ENCODE measurements around the gene FOXL3. TPM values are rescaled to one million over a fixed set of nuclear protein-coding genes. Genes with fewer than 3 reads are reported as not detected.

FOXL3 gene
- total RNA-seq, 1 experiment from 2014 or later = not detected

GRCh38 chr7:279821-280220 lies 10.1 kb upstream of the FOXL3 start:
- no peak for DNase-seq (ENCODE audit: unreplicated experiment)
- ChIA-PET CTCF (no interaction called here), POLR2A (no interaction called here)
- no peaks in the 10 kb centered on the region for H3K36me3 Mint-ChIP-seq (ENCODE audit: insufficient read depth, unreplicated experiment)
- intact Hi-C loops (cut with micrococcal nuclease) = no loop called here
- peaks cover 16% of the 10 kb centered on the region for H3K27me3 Mint-ChIP-seq (ENCODE audit: insufficient read depth, unreplicated experiment)
- H3K9me3 Mint-ChIP-seq (ENCODE audit: unreplicated experiment) = no peaks in the 10 kb centered on the region
- no peaks in the 10 kb centered on the region for H3K4me1 Mint-ChIP-seq (ENCODE audit: insufficient read depth, unreplicated experiment)
- no peak for TF ChIP-seq CTCF (IDR thresholded peaks at IDR 0.05; ENCODE audit: unreplicated experiment)
- H3K27ac Mint-ChIP-seq (ENCODE audit: low read depth, unreplicated experiment) = no peak overlapping the region
- no TSS peak for BruUV-seq (replicated peaks)
- H3K4me3 Mint-ChIP-seq (ENCODE audit: unreplicated experiment) = no peak overlapping the region

GRCh38 chr7:280461-280860 lies 9.5 kb upstream of the FOXL3 start:
- POLR2A ChIA-PET = no interaction called here
- peaks cover 22% of the 10 kb centered on the region for H3K27me3 Mint-ChIP-seq (ENCODE audit: insufficient read depth, unreplicated experiment)
- intact Hi-C loops (cut with micrococcal nuclease) = no loop called here

GRCh38 chr7:281637-282036 lies 8.3 kb upstream of the FOXL3 start:
- Mint-ChIP-seq H3K27ac (ENCODE audit: low read depth, unreplicated experiment) (no peak overlapping the region), H3K36me3 (ENCODE audit: insufficient read depth, unreplicated experiment) (no peaks in the 10 kb centered on the region), H3K4me3 (ENCODE audit: unreplicated experiment) (no peak overlapping the region), H3K4me1 (ENCODE audit: insufficient read depth, unreplicated experiment) (no peaks in the 10 kb centered on the region), H3K27me3 (ENCODE audit: insufficient read depth, unreplicated experiment) (peaks cover 31% of the 10 kb centered on the region), H3K9me3 (ENCODE audit: unreplicated experiment) (no peaks in the 10 kb centered on the region)
- no peak for TF ChIP-seq CTCF (IDR thresholded peaks at IDR 0.05; ENCODE audit: unreplicated experiment)
- no peak for DNase-seq (ENCODE audit: unreplicated experiment)
- BruUV-seq (replicated peaks) = no TSS peak
- ChIA-PET POLR2A (no interaction called here), CTCF (interaction anchor here (1.8 kb wide), 1 partner anchor 14 kb away, joined by 6 read pairs; no protein-coding TSS in a partner anchor)
- intact Hi-C loops (cut with micrococcal nuclease) = no loop called here

More at GRCh38 chr7:280461-280860, 9.5 kb upstream of the FOXL3 start:
- CTCF ChIA-PET = interaction anchor here (1.8 kb wide), 1 partner anchor 13 kb away, joined by 6 read pairs; no protein-coding TSS in a partner anchor
- H3K4me3 Mint-ChIP-seq (ENCODE audit: unreplicated experiment) = no peak overlapping the region
- H3K36me3 Mint-ChIP-seq (ENCODE audit: insufficient read depth, unreplicated experiment) = no peaks in the 10 kb centered on the region
- DNase-seq (ENCODE audit: unreplicated experiment) = no peak
- no peaks in the 10 kb centered on the region for H3K4me1 Mint-ChIP-seq (ENCODE audit: insufficient read depth, unreplicated experiment)
- no peaks in the 10 kb centered on the region for H3K9me3 Mint-ChIP-seq (ENCODE audit: unreplicated experiment)
- no TSS peak for BruUV-seq (replicated peaks)
- H3K27ac Mint-ChIP-seq (ENCODE audit: low read depth, unreplicated experiment) = no peak overlapping the region
- TF ChIP-seq CTCF (IDR thresholded peaks at IDR 0.05; ENCODE audit: unreplicated experiment) = no peak

DNA sequence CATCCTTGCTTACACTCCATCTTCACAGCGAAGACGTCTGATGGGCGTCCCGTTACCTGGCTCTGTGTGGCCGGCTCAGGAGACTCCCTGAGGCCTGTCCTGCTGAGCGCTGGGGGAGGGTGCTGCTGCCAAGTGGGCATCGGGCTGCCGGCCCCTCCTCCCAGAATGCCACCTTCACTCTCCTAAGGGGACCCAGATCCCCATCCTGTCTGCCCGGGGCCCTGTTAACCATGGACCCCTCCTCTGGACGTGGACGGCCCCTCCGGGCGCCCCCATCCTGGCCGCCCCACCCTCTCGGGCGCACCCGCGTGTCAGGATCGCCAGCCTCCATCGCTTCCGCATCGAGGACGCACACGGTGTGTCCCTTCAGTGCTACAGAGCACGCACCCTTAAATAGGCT lies 7.3 kb upstream of the FOXL3 start:
- TF ChIP-seq CTCF (IDR thresholded peaks at IDR 0.05; ENCODE audit: unreplicated experiment) = no peak
- Mint-ChIP-seq H3K27me3 (ENCODE audit: insufficient read depth, unreplicated experiment) (peaks cover 39% of the 10 kb centered on the region), H3K9me3 (ENCODE audit: unreplicated experiment) (no peaks in the 10 kb centered on the region), H3K4me1 (ENCODE audit: insufficient read depth, unreplicated experiment) (no peaks in the 10 kb centered on the region), H3K4me3 (ENCODE audit: unreplicated experiment) (no peak overlapping the region), H3K36me3 (ENCODE audit: insufficient read depth, unreplicated experiment) (no peaks in the 10 kb centered on the region), H3K27ac (ENCODE audit: low read depth, unreplicated experiment) (no peak overlapping the region)
- ChIA-PET CTCF (no interaction called here), POLR2A (no interaction called here)
- no TSS peak for BruUV-seq (replicated peaks)
- intact Hi-C loops (cut with micrococcal nuclease) = no loop called here
- no peak for DNase-seq (ENCODE audit: unreplicated experiment)
